ENCODE measurements around the gene SLC35F3. TPM values are rescaled to one million over a fixed set of nuclear protein-coding genes. Genes with fewer than 3 reads are reported as not detected.
A peak's percentile ranks its signal among the peaks of the same experiment; 100 is the strongest.

The SLC35F3 gene
- total RNA-seq, 2 donors from 2014 or later: 14.4 to 14.8 TPM

DNA sequence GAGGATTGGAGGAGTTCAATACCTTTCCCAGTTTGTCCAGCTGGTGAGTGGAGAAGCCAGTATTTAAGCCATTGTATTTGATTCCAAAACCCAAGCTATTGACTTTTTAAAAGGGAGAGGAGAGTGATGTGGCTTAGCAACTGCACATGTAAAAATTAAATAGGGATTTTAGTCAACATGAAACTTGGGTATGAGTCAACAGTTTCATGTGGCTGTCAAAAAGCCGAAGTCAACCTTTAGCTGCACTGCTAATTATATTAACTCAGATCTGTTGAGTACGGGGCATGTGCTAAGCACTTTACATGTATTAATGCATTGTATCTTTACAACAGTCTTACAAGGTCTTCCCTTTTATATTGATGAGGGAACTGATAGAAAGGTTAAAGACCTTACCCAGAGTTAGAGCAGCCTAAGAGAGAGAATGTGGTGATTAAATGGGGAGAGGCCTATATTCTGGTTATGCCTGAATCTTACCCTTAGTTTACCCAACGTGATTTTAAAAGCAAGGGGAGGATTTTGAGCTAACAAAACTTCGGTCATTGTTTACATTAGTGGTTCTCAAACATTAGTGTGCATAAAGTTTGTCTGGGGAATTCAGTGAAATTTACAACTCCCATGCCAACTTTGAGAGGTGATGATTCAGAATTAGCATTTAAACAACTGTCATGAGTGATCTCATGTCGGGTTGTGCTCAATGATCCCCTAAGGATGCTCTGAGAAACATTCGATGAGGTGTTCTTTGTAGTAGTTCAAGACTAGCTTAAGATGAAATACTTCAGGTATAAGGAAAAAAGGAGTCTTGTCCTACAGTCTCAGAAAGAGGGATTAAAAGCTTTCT lies 6.9 kb upstream of the SLC35F3 start:
- peaks cover 15% of the 10 kb centered on the region for H3K27me3 ChIP-seq (ENCODE audit: control insufficient read depth, insufficient read depth, low read length, poor library complexity, severe bottlenecking)
- TF ChIP-seq, protein P1, sequence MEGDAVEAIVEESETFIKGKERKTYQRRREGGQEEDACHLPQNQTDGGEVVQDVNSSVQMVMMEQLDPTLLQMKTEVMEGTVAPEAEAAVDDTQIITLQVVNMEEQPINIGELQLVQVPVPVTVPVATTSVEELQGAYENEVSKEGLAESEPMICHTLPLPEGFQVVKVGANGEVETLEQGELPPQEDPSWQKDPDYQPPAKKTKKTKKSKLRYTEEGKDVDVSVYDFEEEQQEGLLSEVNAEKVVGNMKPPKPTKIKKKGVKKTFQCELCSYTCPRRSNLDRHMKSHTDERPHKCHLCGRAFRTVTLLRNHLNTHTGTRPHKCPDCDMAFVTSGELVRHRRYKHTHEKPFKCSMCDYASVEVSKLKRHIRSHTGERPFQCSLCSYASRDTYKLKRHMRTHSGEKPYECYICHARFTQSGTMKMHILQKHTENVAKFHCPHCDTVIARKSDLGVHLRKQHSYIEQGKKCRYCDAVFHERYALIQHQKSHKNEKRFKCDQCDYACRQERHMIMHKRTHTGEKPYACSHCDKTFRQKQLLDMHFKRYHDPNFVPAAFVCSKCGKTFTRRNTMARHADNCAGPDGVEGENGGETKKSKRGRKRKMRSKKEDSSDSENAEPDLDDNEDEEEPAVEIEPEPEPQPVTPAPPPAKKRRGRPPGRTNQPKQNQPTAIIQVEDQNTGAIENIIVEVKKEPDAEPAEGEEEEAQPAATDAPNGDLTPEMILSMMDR (conservative IDR thresholded peaks at IDR 0.05): no peak
- H3K27ac Mint-ChIP-seq: no peak overlapping the region
- peaks cover 8% of the 10 kb centered on the region for H3K9me3 Mint-ChIP-seq
- no peaks in the 10 kb centered on the region for H3K36me3 Mint-ChIP-seq (ENCODE audit: low read depth)
- no peak overlapping the region for H3K4me3 Mint-ChIP-seq
- no peaks in the 10 kb centered on the region for H3K4me1 Mint-ChIP-seq
- no peak for DNase-seq
- no peaks in the 10 kb centered on the region for H3K4me1 ChIP-seq (ENCODE audit: control insufficient read depth, insufficient read depth, low read length)
- H3K27me3 Mint-ChIP-seq (ENCODE audit: insufficient read depth): peaks cover 37% of the 10 kb centered on the region
- 85 to 93% methylated on average over 4 to 6 of the region's 6 CpGs for WGBS, 2 experiments (ENCODE audit: insufficient coverage in 1 of 2, insufficient read length in 1 of 2)
- no peak overlapping the region for H3K27ac ChIP-seq (ENCODE audit: low read depth, low read length)
- H3K9ac ChIP-seq (ENCODE audit: extremely low read depth, low read length, poor library complexity, severe bottlenecking): no peak overlapping the region
- H3K9me3 ChIP-seq (ENCODE audit: control insufficient read depth, low read length): peaks cover 13% of the 10 kb centered on the region
- H3K4me3 ChIP-seq (ENCODE audit: low read length): no peak overlapping the region
- no peaks in the 10 kb centered on the region for H3K36me3 ChIP-seq (ENCODE audit: control insufficient read depth, insufficient read depth, low read length)

DNA sequence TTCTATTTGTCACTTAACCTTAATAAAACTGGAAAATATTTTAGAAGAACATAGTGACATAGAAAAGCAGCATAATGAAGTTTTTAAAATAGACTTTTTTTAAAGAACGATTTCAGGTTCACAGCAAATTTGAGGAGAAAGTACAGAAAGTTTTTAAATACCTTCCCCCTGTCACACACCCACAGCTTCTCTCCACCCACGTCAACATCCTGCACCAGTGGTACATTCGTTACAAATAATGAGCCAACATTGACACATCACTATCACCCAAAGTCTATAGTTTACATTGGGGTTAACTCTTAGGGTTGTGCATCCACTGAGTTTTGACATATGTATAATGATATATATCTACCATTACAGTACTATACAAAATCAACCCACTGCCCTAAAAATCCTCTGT lies 3.0 kb upstream of the SLC35F3 start:
- H3K4me3 Mint-ChIP-seq: no peak overlapping the region
- no peak overlapping the region for H3K27ac Mint-ChIP-seq
- H3K9ac ChIP-seq (ENCODE audit: extremely low read depth, low read length, poor library complexity, severe bottlenecking): no peak overlapping the region
- peaks cover 6% of the 10 kb centered on the region for H3K4me1 Mint-ChIP-seq
- H3K4me3 ChIP-seq (ENCODE audit: low read length): no peak overlapping the region
- TF ChIP-seq, protein P1 (conservative IDR thresholded peaks at IDR 0.05): no peak
- peaks cover 5% of the 10 kb centered on the region for H3K9me3 ChIP-seq (ENCODE audit: control insufficient read depth, low read length)
- no peaks in the 10 kb centered on the region for H3K36me3 Mint-ChIP-seq (ENCODE audit: low read depth)
- no peak overlapping the region for H3K27ac ChIP-seq (ENCODE audit: low read depth, low read length)
- peaks cover 71% of the 10 kb centered on the region for H3K27me3 Mint-ChIP-seq (ENCODE audit: insufficient read depth)
- H3K36me3 ChIP-seq (ENCODE audit: control insufficient read depth, insufficient read depth, low read length): no peaks in the 10 kb centered on the region
- no peaks in the 10 kb centered on the region for H3K4me1 ChIP-seq (ENCODE audit: control insufficient read depth, insufficient read depth, low read length)
- no peaks in the 10 kb centered on the region for H3K9me3 Mint-ChIP-seq
- H3K27me3 ChIP-seq (ENCODE audit: control insufficient read depth, insufficient read depth, low read length, poor library complexity, severe bottlenecking): peaks cover 48% of the 10 kb centered on the region
- no peak for DNase-seq
- 67 to 82% methylated on average over 1 to 3 of the region's 3 CpGs for WGBS, 2 experiments (ENCODE audit: insufficient coverage in 1 of 2, insufficient read length in 1 of 2)

DNA sequence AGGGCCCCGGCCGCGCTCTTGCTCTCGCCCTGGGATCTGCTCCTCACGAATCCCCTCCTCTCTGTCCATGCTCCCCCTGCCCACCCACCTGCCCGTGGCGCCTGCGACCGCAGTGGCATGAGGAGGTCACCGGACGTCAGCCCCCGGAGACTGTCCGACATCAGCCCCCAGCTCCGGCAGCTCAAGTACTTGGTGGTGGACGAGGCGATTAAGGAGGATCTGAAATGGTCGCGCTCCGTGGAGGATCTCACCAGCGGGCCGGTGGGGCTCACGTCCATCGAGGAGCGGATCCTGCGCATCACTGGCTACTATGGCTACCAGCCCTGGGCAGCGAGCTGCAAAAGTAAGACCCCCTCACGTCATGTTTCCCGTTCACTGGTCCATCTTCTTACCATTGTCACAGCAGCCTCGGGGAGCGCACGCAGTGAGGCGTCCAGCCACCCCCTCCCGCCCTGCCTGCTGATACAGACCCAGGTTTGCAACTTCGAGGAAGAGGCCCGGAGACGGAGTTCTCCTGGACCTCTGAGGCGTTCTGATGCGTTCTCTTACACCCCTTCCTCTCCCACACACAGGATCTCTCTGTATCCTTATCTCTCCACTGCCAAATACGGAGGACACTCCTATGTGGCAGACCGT lies 1.1 kb downstream of the SLC35F3 start:
- Histone ChIP-seq H3K4me3 (ENCODE audit: low read length) (peak overlapping the region; percentile 84), H3K4me1 (ENCODE audit: control insufficient read depth, insufficient read depth, low read length) (no peaks in the 10 kb centered on the region), H3K27me3 (ENCODE audit: control insufficient read depth, insufficient read depth, low read length, poor library complexity, severe bottlenecking) (peaks cover 55% of the 10 kb centered on the region), H3K36me3 (ENCODE audit: control insufficient read depth, insufficient read depth, low read length) (no peaks in the 10 kb centered on the region), H3K9ac (ENCODE audit: extremely low read depth, low read length, poor library complexity, severe bottlenecking) (peak overlapping the region; percentile 24), H3K27ac (ENCODE audit: low read depth, low read length) (no peak overlapping the region), H3K9me3 (ENCODE audit: control insufficient read depth, low read length) (no peaks in the 10 kb centered on the region)
- 12 to 45% methylated on average over 2 to 40 of the region's 40 CpGs for WGBS, 2 experiments (ENCODE audit: insufficient coverage in 1 of 2, insufficient read length in 1 of 2)
- peaks cover 61% of the 10 kb centered on the region for H3K27me3 Mint-ChIP-seq (ENCODE audit: insufficient read depth)
- peaks cover 6% of the 10 kb centered on the region for H3K4me1 Mint-ChIP-seq
- peaks cover 4% of the 10 kb centered on the region for H3K36me3 Mint-ChIP-seq (ENCODE audit: low read depth)
- no peaks in the 10 kb centered on the region for H3K9me3 Mint-ChIP-seq
- DNase-seq: peak; percentile 64
- TF ChIP-seq, protein P1 (conservative IDR thresholded peaks at IDR 0.05): no peak
- no peak overlapping the region for H3K27ac Mint-ChIP-seq
- H3K4me3 Mint-ChIP-seq: peak overlapping the region; percentile 74
